ENCODE measurements around the gene MTR.

Gene MTR

GRCh38 chr1:236913371-236914037, 118.4 kb downstream of the MTR start:
- no peak for DNase-seq

GRCh38 chr1:236914375-236914774, 119.3 kb downstream of the MTR start:
- DNase-seq: no peak

- DNase-seq: no peak
Observed at GRCh38 chr1:236916131-236916800, 121.2 kb downstream of the MTR start.

- DNase-seq: no peak
Observed at GRCh38 chr1:236917448-236917847, 122.4 kb downstream of the MTR start.

- no peak for DNase-seq
Observed at GRCh38 chr1:236920286-236920894, 125.3 kb downstream of the MTR start.

GRCh38 chr1:236921610-236922009, 126.5 kb downstream of the MTR start:
- DNase-seq: no peak

- DNase-seq: no peak
Observed at GRCh38 chr1:236922190-236922589, 127.1 kb downstream of the MTR start.

- DNase-seq: no peak
Observed at GRCh38 chr1:236925386-236925785, 130.3 kb downstream of the MTR start.

GRCh38 chr1:236930503-236930902, 135.4 kb downstream of the MTR start:
- DNase-seq: no peak

- no peak for DNase-seq
Observed at GRCh38 chr1:236938760-236939159, 143.7 kb downstream of the MTR start.

GRCh38 chr1:236942431-236942830, 147.3 kb downstream of the MTR start:
- DNase-seq: no peak

- DNase-seq: no peak
Observed at GRCh38 chr1:236944556-236944955, 149.5 kb downstream of the MTR start.

GRCh38 chr1:236945002-236945401, 149.9 kb downstream of the MTR start:
- no peak for DNase-seq

- no peak for DNase-seq
Observed at GRCh38 chr1:236947794-236948193, 152.7 kb downstream of the MTR start.

GRCh38 chr1:236948381-236948780, 153.3 kb downstream of the MTR start:
- no peak for DNase-seq

- no peak for DNase-seq
Observed at GRCh38 chr1:236948996-236949395, 153.9 kb downstream of the MTR start.

GRCh38 chr1:236950365-236950764, 155.3 kb downstream of the MTR start:
- DNase-seq: no peak

GRCh38 chr1:236951672-236952071, 156.6 kb downstream of the MTR start:
- DNase-seq: no peak

- no peak for DNase-seq
Observed at GRCh38 chr1:236952246-236953003, 157.3 kb downstream of the MTR start.

- DNase-seq: no peak
Observed at GRCh38 chr1:236953151-236953700, 158.1 kb downstream of the MTR start.
